Liver (tissue), 9 donors: Measurements from ENCODE around the gene CARD9. TPM values are rescaled to one million over a fixed set of nuclear protein-coding genes. Genes with fewer than 3 reads are reported as not detected.

Experiments used
- DNase-seq: peaks from one replicate; pipeline ENCODE4 v3.0.0-alpha.2; 2017; ENCODE audit warnings: low spot score
- H3K27ac ChIP-seq, 2 donors: one replicate each; pipeline ENCODE4 v1.7.0; 2013; ENCODE audit warnings: inconsistent platforms in 2 of 2, low read length in 2 of 2, control low read depth in 1 of 2, low read depth in 1 of 2, mild to moderate bottlenecking in 1 of 2
- H3K27me3 ChIP-seq, 4 donors: one replicate each; pipeline versions ENCODE4 v1.6.1 to v1.7.0; 2013; ENCODE audit warnings: low read length in 3 of 4, inconsistent platforms in 1 of 4, mild to moderate bottlenecking in 1 of 4, moderate library complexity in 1 of 4; ENCODE audit not compliant: control insufficient read depth in 4 of 4, insufficient read depth in 4 of 4
- H3K36me3 ChIP-seq, 4 donors: one replicate each; pipeline versions ENCODE4 v1.6.1 to v1.7.0; 2013; ENCODE audit warnings: low read length in 3 of 4, mild to moderate bottlenecking in 3 of 4, low read depth in 1 of 4, moderate library complexity in 1 of 4; ENCODE audit not compliant: control insufficient read depth in 4 of 4, insufficient read depth in 3 of 4
- H3K4me1 ChIP-seq, 4 donors: one replicate each; pipeline versions ENCODE4 v1.6.1 to v1.7.0; 2013; ENCODE audit warnings: low read length in 3 of 4, mild to moderate bottlenecking in 3 of 4, moderate library complexity in 1 of 4; ENCODE audit not compliant: control insufficient read depth in 4 of 4, insufficient read depth in 4 of 4
- H3K4me3 ChIP-seq, 3 donors: one replicate each; pipeline versions ENCODE4 v1.6.1 to v1.7.0; 2013; ENCODE audit warnings: low read length in 3 of 3, control low read depth in 1 of 3, low read depth in 1 of 3, mild to moderate bottlenecking in 1 of 3
- H3K9ac ChIP-seq, 2 donors: one replicate each; pipeline ENCODE4 v1.7.0; 2013; ENCODE audit warnings: low read length in 2 of 2, mild to moderate bottlenecking in 2 of 2, moderate library complexity in 2 of 2, control low read depth in 1 of 2, low read depth in 1 of 2
- H3K9me3 ChIP-seq, 4 donors: one replicate each; pipeline versions ENCODE4 v1.6.1 to v1.7.0; 2013; ENCODE audit warnings: low read length in 3 of 4; ENCODE audit not compliant: control insufficient read depth in 4 of 4
- ATF3 ChIP-seq: IDR thresholded peaks from 2 replicates; pipeline ENCODE4 v1.6.1; 2016; ENCODE audit warnings: antibody characterized with exemption
- CTCF ChIP-seq: fragments of 150-350 bp; IDR thresholded peaks from 2 replicates; pipeline ENCODE4 v1.5.1; 2017; ENCODE audit warnings: improper control_type of control experiment, low read depth, low read length; ENCODE audit not compliant: missing input control
- EGR1 ChIP-seq, 2 donors: IDR thresholded peaks; 2 replicates each; pipeline ENCODE4 v1.6.1; 2016 to 2018; ENCODE audit warnings: antibody characterized with exemption in 2 of 2, low read depth in 2 of 2
- FOXA1 ChIP-seq: IDR thresholded peaks from 2 replicates; pipeline ENCODE4 v1.6.1; 2016; ENCODE audit warnings: antibody characterized with exemption
- FOXA2 ChIP-seq: IDR thresholded peaks from 2 replicates; pipeline ENCODE4 v1.6.1; 2016; ENCODE audit warnings: antibody characterized with exemption
- GABPA ChIP-seq, 2 donors: IDR thresholded peaks in 1 of 2; conservative IDR thresholded peaks in 1 of 2; 2 replicates each; pipeline ENCODE4 v1.6.1; 2016; ENCODE audit warnings: antibody characterized with exemption in 2 of 2, mild to moderate bottlenecking in 1 of 2, moderate library complexity in 1 of 2
- HNF4A ChIP-seq, 2 donors: conservative IDR thresholded peaks; 2 replicates each; pipeline ENCODE4 v1.6.1; 2016; ENCODE audit warnings: antibody characterized with exemption in 2 of 2, mild to moderate bottlenecking in 2 of 2
- HNF4G ChIP-seq: IDR thresholded peaks from 2 replicates; pipeline ENCODE4 v1.6.1; 2016; ENCODE audit warnings: antibody characterized with exemption
- JUND ChIP-seq, 2 donors: IDR thresholded peaks; 2 replicates each; pipeline ENCODE4 v1.6.1; 2016; ENCODE audit warnings: antibody characterized with exemption in 2 of 2
- MAX ChIP-seq: IDR thresholded peaks from 2 replicates; pipeline ENCODE4 v1.6.1; 2016; ENCODE audit warnings: antibody characterized with exemption
- NR2F2 ChIP-seq: IDR thresholded peaks from 2 replicates; pipeline ENCODE4 v1.6.1; 2016; ENCODE audit warnings: antibody characterized with exemption
- RAD21 ChIP-seq, 2 donors: IDR thresholded peaks; 2 replicates each; pipeline ENCODE4 v1.6.1; 2016; ENCODE audit warnings: antibody characterized with exemption in 2 of 2, mild to moderate bottlenecking in 2 of 2
- REST ChIP-seq: IDR thresholded peaks from 2 replicates; pipeline ENCODE4 v1.6.1; 2016; ENCODE audit warnings: antibody characterized with exemption, mild to moderate bottlenecking
- RXRA ChIP-seq, 2 donors: IDR thresholded peaks; 2 replicates each; pipeline ENCODE4 v1.6.1; 2017 to 2018; ENCODE audit warnings: antibody characterized with exemption in 2 of 2, mild to moderate bottlenecking in 1 of 2
- SP1 ChIP-seq: IDR thresholded peaks from 2 replicates; pipeline ENCODE4 v1.6.1; 2018; ENCODE audit warnings: antibody characterized with exemption, mild to moderate bottlenecking
- TAF1 ChIP-seq: conservative IDR thresholded peaks from 2 replicates; pipeline ENCODE4 v1.6.1; 2016; ENCODE audit warnings: antibody characterized with exemption, mild to moderate bottlenecking
- ZBTB33 ChIP-seq: IDR thresholded peaks from 2 replicates; pipeline ENCODE4 v1.6.1; 2016; ENCODE audit warnings: antibody characterized with exemption
- WGBS: extraction: QIAGEN DNeasy Blood & Tissue Kit; methylation state at CpG from one replicate; pipeline ENCODE4 v1.1.7; 2013; 5-methylcytosine and 5-hydroxymethylcytosine counted together
- polyA plus RNA-seq, 2 donors: library from polyadenylated mRNA; stranded (reverse) in 1 of 2; unstranded in 1 of 2; fragments of 200-250 nt in 1 of 2; fragments of >200 nt in 1 of 2; fragmentation: Nextera tagmentation in 1 of 2; extraction: Ambion mirVana in 1 of 2; gene quantifications; one replicate each; pipeline versions ENCODE4 v1.2.1 to v1.2.3, GENCODE V29; 2013 to 2015
- total RNA-seq, 2 donors: library from RNA; depleted of rRNA; stranded (reverse); fragments of >200 nt; gene quantifications; one replicate each; pipeline ENCODE4 v1.2.3, GENCODE V29; 2014
- donor health status: healthy.
- donor health status: healthy.
- donor health status: healthy.
- donor health status: healthy.
- donor health status: healthy.

Gene CARD9
- total and polyA plus RNA-seq, 4 donors: 0.25 to 5.3 (median 2.2) TPM

GRCh38 chr9:136372561-136373299 lies 739 bp downstream of the CARD9 start:
- Histone ChIP-seq H3K36me3 (peaks cover 0 to 1% (median 0%) of the 10 kb centered on the region in 4 donors), H3K4me1 (peaks cover 0 to 11% (median 6%) of the 10 kb centered on the region in 4 donors), H3K9me3 (no peaks in the 10 kb centered on the region), H3K9ac (no peak overlapping the region), H3K27me3 (no peaks in the 10 kb centered on the region), H3K27ac (peak overlapping the region; percentile 23 to 41), H3K4me3 (peak overlapping the region in 1 of 3 donors; percentile 8)
- peak; percentile 66 for DNase-seq
- WGBS: 26% methylated on average over 21 of the region's 21 CpGs
- no peak for TF ChIP-seq FOXA2
- TF ChIP-seq RXRA (IDR thresholded peaks at IDR 0.05): peak in 1 of 2 donors; percentile 31

GRCh38 chr9:136372006-136372405 lies 1.5 kb downstream of the CARD9 start:
- Histone ChIP-seq H3K4me3 (no peak overlapping the region), H3K9me3 (no peaks in the 10 kb centered on the region), H3K36me3 (peaks cover 0 to 1% (median 0%) of the 10 kb centered on the region in 4 donors), H3K4me1 (peaks cover 0 to 10% (median 5%) of the 10 kb centered on the region in 4 donors), H3K9ac (no peak overlapping the region), H3K27ac (no peak overlapping the region), H3K27me3 (no peaks in the 10 kb centered on the region)
- WGBS: 93% methylated on average over 21 of the region's 21 CpGs
- TF ChIP-seq RAD21 (IDR thresholded peaks at IDR 0.05): no peak
- no peak for TF ChIP-seq MAX
- no peak for TF ChIP-seq FOXA1
- no peak for TF ChIP-seq GABPA (IDR thresholded peaks at IDR 0.05 in 1 of 2, conservative IDR thresholded peaks at IDR 0.05 in 1 of 2)
- no peak for TF ChIP-seq EGR1 (IDR thresholded peaks at IDR 0.05; ENCODE audit: low read depth in 2 of 2)
- DNase-seq: no peak

GRCh38 chr9:136371533-136371880 lies 2.0 kb downstream of the CARD9 start:
- H3K9ac ChIP-seq: no peak overlapping the region
- H3K9me3 ChIP-seq: no peaks in the 10 kb centered on the region
- TF ChIP-seq CTCF (no peak), FOXA1 (no peak), HNF4A (conservative IDR thresholded peaks at IDR 0.05) (no peak), SP1 (no peak), RXRA (IDR thresholded peaks at IDR 0.05) (no peak), HNF4G (no peak), EGR1 (IDR thresholded peaks at IDR 0.05; ENCODE audit: low read depth in 2 of 2) (no peak), ZBTB33 (no peak), JUND (IDR thresholded peaks at IDR 0.05) (no peak), TAF1 (no peak), GABPA (IDR thresholded peaks at IDR 0.05 in 1 of 2, conservative IDR thresholded peaks at IDR 0.05 in 1 of 2) (no peak), REST (no peak), NR2F2 (no peak), MAX (no peak), ATF3 (no peak)
- no peak overlapping the region for H3K27ac ChIP-seq
- peaks cover 0 to 10% (median 5%) of the 10 kb centered on the region in 4 donors for H3K4me1 ChIP-seq
- 94% methylated on average over 13 of the region's 13 CpGs for whole genome bisulfite sequencing
- H3K27me3 ChIP-seq: no peaks in the 10 kb centered on the region
- no peak for DNase-seq
- no peak overlapping the region for H3K4me3 ChIP-seq
- peaks cover 0 to 1% (median 0%) of the 10 kb centered on the region in 4 donors for H3K36me3 ChIP-seq
